T-helper 1 cell treated with Interleukin-12 subunit alpha and Interleukin-12 subunit beta and Interleukin-4 antibody, amounts not matched to agents 30 ng/mL and 1 ng/mL, for 36 hours (primary cell): Measurements from ENCODE around the gene IMPDH2. TPM values are rescaled to one million over a fixed set of nuclear protein-coding genes. Genes with fewer than 3 reads are reported as not detected.

Experiments used
- intact Hi-C: fragments of 100-400 bp; cut with micrococcal nuclease; formaldehyde crosslinking; loops from one replicate; pipeline ENCODE4 v1.15.1; 2024
- total RNA-seq: library from RNA; stranded (reverse); gene quantifications from 2 replicates; pipeline ENCODE4 v1.2.3, GENCODE V29; 2022

IMPDH2 gene
- total RNA-seq, 1 donor from 2014 or later = 157 TPM

DNA sequence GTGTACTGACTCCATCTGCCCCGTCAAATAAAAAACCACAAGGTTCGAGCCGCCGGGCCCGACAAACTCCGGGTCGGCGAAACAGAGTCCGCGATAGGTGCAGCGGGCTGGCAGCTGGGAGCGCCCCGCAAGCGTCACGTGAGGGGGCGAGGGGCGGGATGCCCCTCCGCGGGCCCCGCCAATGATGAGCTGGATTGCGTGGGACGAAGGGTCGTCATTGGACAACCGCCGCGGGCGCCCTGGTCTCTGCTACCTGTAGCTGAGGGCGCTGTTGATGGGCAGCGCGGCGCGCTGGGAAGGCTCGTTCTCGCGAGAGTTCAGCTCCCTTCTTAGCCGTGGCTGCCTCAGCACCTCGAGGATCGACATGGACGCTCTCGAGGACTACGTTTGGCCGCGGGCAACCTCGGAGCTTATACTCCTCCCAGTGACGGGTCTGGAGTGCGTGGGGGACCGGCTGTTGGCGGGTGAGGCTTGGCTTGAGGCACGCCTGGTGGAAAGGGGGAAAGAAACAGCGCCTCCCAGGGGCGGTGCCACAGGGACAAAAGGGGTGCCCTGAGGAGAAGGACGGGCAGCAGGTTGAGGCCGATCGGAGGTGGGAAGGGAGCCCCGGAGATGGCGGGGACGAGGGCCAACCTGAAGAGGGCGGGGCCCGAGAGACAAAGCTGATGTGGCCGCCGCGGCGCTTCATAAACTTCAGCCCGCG is 22.0 kb downstream of the IMPDH2 start, which contains the start of gene WDR6:
Gene WDR6 (plus strand): TSS at position 324 of the 703 bp plus-strand sequence. CDS start 41 bp downstream, at position 365.
- intact Hi-C loops = loop anchor here (1.0 to 10.0 kb wide), 14 partner anchors 14 to 930 kb away; partner anchors contain the start of genes APEH, ARIH2, CELSR3 and IMPDH2

DNA sequence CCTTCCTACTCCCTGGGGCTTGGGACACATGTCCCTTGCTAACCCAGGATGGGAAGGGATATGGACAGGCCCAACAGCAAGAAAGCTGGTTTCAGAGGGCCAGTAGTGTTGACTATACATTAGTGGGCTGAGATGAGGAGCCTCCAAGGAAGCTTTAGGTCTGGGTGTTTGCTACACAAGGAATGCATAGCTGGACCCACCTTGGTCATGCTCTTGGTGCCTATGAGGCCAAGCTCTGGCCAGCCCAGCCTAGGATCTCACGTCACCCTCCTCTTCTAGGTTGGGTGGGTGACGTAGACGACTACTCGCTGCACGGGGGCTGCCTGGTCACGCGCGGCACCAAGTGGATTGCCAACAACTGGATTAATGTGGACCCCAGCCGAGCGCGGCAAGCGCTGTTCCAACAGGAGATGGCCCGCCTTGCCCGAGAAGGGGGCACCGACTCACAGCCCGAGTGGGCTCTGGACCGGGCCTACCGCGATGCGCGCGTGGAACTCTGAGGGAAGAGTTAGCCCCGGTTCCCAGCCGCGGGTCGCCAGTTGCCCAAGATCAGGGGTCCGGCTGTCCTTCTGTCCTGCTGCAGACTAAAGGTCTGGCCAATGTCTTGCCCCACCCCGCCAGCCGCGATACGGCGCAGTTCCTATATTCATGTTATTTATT is 22.7 kb downstream of the IMPDH2 start:
- intact Hi-C loops = loop anchor here (1.0 to 10.0 kb wide), 14 partner anchors 15 to 931 kb away; partner anchors contain the start of genes APEH, ARIH2, CELSR3 and IMPDH2

DNA sequence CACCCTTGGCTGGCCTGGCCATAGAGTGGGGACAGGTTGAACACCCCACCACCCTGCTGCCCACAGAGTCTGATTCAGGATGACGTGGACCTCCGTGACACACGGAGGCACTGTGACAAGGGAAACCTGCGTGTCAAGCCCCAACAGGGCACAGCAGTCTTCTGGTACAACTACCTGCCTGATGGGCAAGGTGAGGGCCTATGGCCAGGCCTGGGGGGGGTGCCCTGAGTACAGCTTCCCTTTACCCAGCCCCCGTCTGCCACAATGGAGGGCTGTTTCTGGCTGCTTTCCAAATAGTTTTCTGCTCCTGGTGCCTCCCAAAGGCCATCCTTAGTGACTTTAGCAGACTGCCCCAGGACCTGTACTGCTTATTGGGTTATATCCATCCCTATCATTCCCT is 23.2 kb downstream of the IMPDH2 start:
- intact Hi-C loops = loop anchor here (2.0 to 10.0 kb wide), 7 partner anchors 87 to 931 kb away; partner anchors contain the start of genes APEH, ARIH2, CELSR3 and RHOA

DNA sequence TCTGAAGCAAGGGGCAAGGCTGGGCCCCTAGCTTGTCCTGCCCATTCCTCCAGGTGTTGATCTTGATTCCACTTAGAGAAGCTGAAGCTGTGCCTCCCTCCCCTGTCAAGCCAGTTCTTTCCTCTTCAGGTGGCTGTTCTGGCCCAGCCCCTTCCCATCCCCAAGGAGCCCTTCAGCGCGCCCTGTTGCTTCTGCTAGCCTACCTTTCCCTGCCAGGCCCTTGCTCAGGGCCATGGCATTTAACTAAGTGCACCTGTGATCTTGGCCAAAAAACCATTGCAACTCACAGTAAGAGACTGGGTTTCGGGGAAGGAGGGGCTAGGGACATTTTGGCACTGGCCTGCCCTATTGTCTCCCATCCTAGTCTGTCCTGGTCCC is 23.9 kb downstream of the IMPDH2 start:
- intact Hi-C loops = loop anchor here (5.0 to 10.0 kb wide), 6 partner anchors 343 to 932 kb away; partner anchors contain the start of genes APEH, CELSR3, RHOA and TCTA

DNA sequence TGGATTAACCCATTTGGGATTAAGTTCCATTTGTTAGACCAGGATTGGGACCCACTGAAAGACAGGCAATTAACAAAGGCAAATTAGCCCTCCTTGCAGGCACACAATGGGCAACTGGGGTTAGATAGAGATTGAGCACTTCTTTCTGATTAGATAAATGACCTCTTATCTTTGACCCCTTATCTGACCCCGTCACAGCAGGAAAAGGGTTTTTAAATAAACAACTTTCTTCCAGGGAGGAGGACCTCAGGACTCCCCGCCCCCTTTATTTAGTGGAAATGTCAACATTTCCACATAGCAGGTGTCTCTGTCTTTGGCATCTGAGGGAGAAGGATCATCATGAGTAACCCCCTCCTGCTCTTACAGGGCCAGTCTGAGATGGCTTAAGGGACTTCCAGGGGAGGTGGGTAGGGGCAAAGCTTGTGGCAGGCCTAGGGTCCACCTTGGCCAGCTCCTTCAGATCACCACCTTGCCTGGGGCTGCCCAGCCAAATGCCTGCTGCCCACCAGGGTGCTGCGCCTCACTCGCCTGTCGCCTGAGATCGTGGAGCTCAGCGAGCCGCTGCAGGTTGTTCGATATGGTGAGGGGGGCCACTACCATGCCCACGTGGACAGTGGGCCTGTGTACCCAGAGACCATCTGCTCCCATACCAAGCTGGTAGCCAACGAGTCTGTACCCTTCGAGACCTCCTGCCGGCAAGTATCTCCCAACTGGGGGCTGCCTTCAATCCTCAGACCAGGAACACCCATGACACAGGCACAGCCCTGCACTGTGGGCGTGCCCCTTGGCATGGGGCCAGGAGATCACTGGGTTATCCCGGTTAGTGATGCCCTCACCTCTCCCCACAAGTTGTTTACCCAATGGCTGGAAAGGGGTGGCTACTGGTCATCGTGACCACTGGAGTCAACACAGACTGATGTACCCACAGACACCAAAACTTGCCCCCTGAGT is 24.6 kb downstream of the IMPDH2 start:
- intact Hi-C loops = loop anchor here (5.0 to 10.0 kb wide), 6 partner anchors 342 to 933 kb away; partner anchors contain the start of genes APEH, CELSR3, RHOA and TCTA

DNA sequence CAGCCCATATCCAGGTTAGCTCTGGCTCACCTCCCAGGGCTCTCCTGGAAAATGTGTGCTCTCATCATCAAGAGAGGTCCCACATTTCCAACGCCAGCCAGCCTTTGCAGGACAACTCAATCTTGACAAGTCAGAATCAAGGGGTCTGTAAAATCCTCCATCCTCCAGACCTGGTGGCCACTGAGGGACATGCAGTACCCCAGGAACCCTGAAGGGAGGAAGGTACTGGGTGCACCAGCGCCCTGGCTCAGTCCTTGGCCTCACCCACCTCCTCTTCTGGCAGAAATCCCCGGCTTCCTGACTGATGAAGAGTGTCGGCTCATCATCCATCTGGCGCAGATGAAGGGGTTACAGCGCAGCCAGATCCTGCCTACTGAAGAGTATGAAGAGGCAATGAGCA is 28.0 kb downstream of the IMPDH2 start:
- intact Hi-C loops = loop anchor here (10.0 kb wide), 1 partner anchor 526 kb away; no protein-coding TSS in a partner anchor

DNA sequence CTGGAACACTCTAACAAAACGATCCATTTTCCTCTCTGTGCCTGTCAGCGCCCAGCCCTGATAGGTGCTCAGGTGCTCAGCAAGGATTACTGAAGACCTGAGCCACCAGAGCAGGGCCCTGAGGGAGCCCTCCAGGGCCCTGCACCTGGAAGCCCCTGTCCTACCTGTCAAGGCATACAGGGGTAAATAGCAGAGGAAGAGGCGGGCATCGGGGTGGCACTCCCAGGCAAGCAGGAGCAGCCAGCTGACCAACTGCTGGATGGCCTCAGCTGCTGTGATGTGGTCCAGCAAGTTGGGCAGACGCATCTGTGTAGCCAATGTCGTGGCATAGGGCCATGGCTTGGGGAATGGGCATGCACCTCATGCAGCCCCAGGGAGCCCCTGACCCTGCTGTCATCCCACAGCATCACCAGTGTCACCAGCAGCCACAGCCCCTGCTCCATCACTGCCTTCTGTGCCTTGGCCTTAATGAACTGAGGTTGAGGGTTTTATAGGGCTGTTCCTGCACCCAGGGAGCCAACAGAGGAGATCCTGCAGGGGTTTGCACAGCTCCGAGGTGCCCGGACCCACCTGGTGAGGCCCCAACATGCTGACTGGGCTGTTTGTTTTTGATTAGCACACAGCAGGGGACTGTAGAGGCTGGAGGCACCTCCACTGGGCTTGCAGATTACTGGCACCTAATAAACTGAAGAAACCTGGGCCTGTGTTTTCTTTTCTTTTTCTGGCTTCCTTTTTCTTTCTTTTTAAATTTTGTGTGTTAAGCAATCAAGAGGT is 29.9 kb downstream of the IMPDH2 start:
- intact Hi-C loops = no loop called here

DNA sequence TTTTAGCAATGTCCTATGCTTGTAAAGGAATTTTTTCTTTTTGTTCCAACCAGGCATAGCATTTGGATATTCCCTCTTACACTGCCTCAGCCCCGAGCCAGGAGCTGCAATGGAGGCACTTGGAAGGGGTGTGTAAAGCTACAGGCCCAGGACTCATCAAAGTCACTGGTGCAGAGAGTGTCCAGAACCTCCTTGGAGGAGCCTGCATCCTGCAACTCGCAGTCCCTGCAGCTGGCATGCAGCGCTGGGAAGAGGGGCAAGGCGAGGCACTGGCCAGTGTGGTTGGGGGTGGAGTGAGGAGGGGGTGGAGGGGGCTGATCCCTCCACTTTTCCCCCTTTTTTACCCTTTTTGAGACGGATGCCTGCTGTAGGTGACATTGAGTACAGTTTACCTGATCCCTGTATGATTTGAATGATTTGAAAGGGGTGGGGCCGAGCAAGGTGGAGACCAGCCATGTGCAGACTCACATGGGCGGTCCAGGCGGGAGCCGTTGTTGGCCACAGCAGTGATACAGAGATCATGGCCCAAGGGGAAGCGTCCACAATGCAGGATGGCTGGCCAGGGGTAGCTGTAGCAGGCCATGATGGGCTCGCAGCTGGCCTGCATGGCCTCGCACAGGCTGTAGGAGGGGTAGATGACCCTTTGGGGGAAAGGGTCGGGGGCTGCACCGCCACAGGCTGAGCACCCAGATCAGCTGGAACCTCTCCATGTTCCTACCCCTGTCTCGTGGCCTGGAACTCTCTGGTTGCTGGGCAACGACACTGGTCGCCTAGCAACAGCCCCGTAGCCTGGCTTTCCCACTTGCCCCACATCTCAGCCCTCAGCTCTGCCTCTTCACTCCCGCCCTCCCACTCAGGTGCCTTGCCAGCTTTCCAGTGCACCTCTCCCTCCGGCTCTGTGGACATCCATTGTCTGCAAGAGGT is 31.2 kb downstream of the IMPDH2 start:
- intact Hi-C loops = no loop called here

DNA sequence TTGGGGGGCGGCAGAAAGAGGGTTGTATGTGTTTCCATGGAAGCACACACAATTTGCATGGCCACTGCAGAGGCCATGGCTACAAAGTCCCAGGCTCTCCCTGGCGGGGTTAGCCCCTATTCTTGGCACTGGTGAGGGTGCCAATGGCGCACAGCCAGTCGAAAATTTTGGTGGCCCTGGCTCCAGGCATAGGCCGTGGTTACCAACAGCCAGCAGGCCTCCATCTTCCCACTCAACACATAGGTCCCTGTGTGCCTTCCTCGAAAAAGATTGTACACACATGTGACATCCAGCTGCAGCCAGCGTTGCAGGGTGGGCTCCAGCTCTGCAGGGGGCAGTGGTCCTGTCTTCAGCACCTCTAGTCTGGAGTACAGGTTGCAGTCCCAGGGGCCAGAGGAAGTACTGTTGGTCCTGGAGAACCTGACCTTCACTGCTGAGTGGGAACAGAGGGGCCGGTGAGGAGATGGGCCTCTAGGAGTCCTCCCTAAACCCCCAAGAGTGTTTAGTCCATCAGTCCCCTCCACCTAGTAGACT is 32.0 kb downstream of the IMPDH2 start:
- intact Hi-C loops = no loop called here

DNA sequence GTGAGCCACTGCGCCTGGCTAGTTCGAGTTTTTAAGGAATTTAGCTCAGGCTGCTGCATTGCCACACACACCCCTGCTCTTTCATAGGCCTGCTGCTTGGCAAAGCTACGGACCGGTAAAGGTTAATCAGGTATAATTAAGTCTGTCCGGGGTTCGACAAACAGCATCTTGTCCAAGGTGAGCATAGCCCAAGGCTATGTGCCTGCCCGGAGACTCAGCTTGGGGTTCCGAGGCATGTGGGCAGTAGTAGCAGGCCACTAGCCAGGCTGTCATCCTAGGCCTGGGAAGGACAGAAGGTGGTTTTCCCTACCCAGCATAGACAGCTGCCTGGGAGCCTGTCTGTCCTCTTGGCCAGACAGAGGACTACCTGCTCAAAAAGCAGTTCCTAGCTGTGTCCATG is 32.6 kb downstream of the IMPDH2 start:
- intact Hi-C loops = no loop called here

DNA sequence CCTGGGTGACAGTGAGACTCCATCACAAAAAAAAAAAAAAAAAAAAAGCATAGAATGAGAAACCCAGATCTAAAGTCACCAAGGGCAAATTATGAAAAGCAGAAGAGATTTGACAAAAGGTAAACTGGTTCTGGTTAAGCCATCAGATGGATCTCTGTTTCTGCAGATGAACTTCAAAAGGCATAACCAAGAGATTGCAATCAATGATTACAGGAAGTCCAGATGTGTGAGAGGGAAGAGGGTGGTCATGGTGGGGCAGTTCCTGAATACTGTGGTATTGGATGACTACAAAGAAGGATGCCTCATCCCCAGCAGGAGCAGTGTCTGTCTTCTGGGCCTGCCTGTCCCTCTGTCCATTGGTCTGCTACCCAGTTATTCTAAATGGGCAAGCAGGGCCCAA is 35.4 kb downstream of the IMPDH2 start:
- intact Hi-C loops = no loop called here

DNA sequence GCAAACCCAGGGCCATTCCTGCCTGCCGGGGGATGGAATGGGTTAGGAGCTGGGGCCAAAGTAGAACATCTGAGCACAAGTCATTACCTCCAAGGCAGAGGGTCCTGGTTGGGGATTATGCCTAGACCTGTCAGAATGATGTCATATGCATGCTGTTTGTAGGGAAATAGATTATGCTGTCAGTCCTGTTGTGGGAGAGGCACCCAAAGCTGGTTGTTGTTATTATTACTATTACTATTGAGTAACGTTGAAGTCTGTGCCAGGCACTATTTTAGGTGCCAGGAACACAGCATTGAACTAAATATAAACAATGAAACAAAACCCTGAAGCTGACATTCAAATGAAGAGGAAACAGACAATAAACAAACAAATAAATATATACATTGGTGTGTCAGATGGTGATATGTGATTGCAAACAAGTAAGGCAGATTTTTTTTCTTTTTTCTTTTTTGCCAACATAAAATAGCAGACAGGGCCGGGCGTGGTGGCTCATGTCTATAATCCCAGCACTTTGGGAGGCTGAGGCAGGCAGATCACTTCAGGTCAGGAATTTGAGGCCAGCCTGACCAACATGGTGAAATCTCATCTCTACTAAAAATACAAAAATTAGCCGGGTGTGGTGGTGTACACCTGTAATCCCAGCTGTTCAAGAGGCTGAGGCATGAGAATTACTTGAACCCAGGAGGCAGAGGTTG is 37.2 kb downstream of the IMPDH2 start:
- intact Hi-C loops = no loop called here

DNA sequence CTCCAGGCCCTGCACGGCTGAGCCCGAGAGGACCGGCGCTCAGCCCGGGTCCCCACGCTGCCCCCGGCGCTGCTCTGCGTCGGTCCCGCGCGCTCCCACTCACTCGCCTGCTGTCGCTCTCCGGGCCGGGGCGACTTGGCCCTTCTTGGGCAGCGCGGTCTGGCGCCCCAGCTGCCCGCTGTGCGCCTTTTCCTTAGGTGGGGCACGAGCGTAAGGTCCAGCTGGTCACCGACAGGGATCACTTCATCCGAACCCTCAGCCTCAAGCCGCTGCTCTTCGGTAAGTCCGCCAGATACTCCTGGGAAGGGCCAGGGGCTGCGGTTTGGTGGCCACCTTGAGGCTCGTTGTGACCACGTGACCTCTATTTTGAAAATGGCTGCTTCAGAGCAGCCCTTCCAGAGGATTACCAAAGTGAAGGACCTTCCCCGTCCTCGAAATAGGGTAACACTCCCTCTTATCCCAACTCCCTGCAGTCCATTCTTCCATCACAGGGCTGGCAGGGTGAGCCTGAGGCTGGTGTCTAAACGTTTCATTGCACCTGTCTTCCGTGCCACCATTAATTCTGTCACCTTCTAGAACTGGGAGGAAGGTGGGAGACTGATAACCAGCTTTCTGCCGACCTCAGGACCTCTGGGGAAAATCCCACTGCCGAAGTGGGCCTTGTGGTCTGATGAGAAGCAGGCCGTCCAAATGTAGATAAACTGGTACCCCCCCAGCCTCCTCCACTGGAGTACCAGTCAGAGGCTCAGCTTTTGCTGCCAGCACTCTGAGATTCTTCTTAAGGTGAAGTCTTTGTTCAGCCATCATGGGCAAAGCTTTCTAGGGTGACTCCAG is 38.3 kb downstream of the IMPDH2 start:
- intact Hi-C loops = loop anchor here (1.0 kb wide), 2 partner anchors 16 to 30 kb away; partner anchors contain the start of gene WDR6

DNA sequence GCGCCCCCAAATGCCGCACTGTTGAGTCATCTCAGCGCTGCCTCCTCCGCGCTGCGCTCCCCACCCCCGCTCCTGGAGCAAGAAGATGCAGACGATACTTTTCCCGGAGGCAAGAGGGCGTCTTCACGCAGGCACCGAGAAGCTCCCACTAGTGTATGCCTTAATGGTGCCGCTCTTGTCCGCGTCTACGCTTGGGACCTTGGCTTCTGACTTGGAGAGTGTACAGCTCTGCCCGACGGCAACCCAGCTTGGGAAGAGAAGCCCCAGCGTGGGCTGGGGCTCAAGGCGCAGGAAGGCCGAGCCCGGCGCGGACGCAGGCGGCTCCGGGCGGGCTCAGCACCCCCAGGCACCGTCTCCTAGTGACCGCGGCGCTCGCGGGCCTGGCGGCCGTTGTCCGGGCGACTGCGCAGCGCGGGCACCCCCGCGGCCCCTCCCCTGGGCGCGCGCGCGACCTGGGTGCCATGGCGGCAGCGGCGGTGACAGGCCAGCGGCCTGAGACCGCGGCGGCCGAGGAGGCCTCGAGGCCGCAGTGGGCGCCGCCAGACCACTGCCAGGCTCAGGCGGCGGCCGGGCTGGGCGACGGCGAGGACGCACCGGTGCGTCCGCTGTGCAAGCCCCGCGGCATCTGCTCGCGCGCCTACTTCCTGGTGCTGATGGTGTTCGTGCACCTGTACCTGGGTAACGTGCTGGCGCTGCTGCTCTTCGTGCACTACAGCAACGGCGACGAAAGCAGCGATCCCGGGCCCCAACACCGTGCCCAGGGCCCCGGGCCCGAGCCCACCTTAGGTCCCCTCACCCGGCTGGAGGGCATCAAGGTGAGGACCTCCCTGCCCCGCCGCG is 39.2 kb downstream of the IMPDH2 start, which contains the start of gene P4HTM:
Gene P4HTM (plus strand): TSS at position 446 of the 840 bp plus-strand sequence. CDS start 16 bp downstream, at position 462.
- intact Hi-C loops = loop anchor here (1.0 kb wide), 2 partner anchors 17 to 31 kb away; partner anchors contain the start of gene WDR6

DNA sequence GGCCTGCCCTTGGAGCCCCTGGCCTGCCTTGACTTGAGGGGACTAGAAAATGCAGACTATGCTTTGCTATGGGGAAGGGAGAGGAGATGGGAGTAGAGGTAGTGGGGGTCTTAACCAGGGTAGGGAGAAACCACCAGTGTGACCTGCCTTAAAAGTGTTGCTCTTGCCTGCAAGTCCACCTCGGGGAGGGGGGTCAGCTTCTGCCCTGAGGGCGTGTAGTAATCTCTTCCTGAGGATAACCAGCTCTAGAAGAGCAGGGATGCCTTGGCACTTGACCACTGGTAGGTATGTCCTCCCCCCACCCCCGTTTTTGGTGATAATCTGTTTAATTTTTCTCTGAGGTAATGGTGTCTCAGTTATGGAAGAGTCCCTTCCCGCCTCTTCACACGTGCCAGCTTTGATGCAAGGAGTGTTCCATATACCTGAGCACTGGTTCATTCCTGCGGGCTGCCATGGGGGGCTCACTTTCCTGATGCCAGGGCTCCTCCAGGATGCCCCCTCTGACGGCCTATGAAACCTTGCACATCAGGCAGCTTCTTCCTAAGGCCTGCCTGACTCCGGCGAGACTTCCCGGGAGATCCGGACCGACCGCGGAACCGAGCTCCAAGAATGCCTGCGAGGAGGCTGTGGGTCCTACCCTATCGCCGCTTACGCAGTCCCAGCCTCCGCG is 39.9 kb downstream of the IMPDH2 start:
- intact Hi-C loops = no loop called here
